ENCODE data around the gene LINGO3. TPM values are rescaled to one million over a fixed set of nuclear protein-coding genes. Genes with fewer than 3 reads are reported as not detected.
A peak's percentile ranks its signal among the peaks of the same experiment; 100 is the strongest.
"Not testable (repeated sequence)": the region's sequence is repeated elsewhere in the genome, so short reads cannot be mapped to it uniquely, and the experiment has no call there.

Gene LINGO3
- total RNA-seq: not detected
- polyA plus RNA-seq: 0.08 TPM

- 4% methylated on average over 63 of the region's 63 CpGs for WGBS
- peak within 1 kb of the TSS; percentile 27 for H3K4me3 ChIP-seq (ENCODE audit: low read depth, low read length)
These were observed at the start of gene LINGO3 for GRCh38 chr19:2308114-2308556. LINGO3 (minus strand) TSS chr19:2308154; CDS start chr19:2291776, 16,378 bp downstream.

GRCh38 chr19:2356036-2356646 lies 48.2 kb upstream of the LINGO3 start:
- Histone ChIP-seq H3K27ac (ENCODE audit: low read depth) (no peak overlapping the region), H3K4me3 (ENCODE audit: low read depth, low read length) (no peak overlapping the region), H3K4me1 (ENCODE audit: insufficient read depth) (no peaks in the 10 kb centered on the region), H3K36me3 (ENCODE audit: insufficient read depth) (peaks cover 2% of the 10 kb centered on the region)
- no peak for DNase-seq (ENCODE audit: extremely low spot score)
- WGBS: 79% methylated on average over 21 of the region's 21 CpGs

More at GRCh38 chr19:2308114-2308556, at the start of gene LINGO3:
- H3K27ac ChIP-seq (ENCODE audit: low read depth): no peak within 1 kb of the TSS
- no peaks in the 10 kb centered on the region for H3K4me1 ChIP-seq (ENCODE audit: insufficient read depth)
- H3K36me3 ChIP-seq (ENCODE audit: insufficient read depth): no peaks in the 10 kb centered on the region
- DNase-seq (ENCODE audit: extremely low spot score): no peak

- H3K4me3 ChIP-seq (ENCODE audit: low read depth, low read length): no peak overlapping the region
- H3K36me3 ChIP-seq (ENCODE audit: insufficient read depth): peaks cover 2% of the 10 kb centered on the region
- DNase-seq (ENCODE audit: extremely low spot score): no peak
- no peaks in the 10 kb centered on the region for H3K4me1 ChIP-seq (ENCODE audit: insufficient read depth)
- H3K27ac ChIP-seq (ENCODE audit: low read depth): no peak overlapping the region
- WGBS: 87% methylated on average over 24 of the region's 24 CpGs
These were observed 47.4 kb upstream of the LINGO3 start for GRCh38 chr19:2355168-2356035.

- H3K4me3 ChIP-seq (ENCODE audit: low read depth, low read length): no peak overlapping the region
- H3K36me3 ChIP-seq (ENCODE audit: insufficient read depth): peaks cover 2% of the 10 kb centered on the region
- H3K4me1 ChIP-seq (ENCODE audit: insufficient read depth): no peaks in the 10 kb centered on the region
- H3K27ac ChIP-seq (ENCODE audit: low read depth): no peak overlapping the region
- no peak for DNase-seq (ENCODE audit: extremely low spot score)
- WGBS: 89% methylated on average over 17 of the region's 17 CpGs
These were observed 46.7 kb upstream of the LINGO3 start for GRCh38 chr19:2354670-2355069.

- H3K4me1 ChIP-seq (ENCODE audit: insufficient read depth): no peaks in the 10 kb centered on the region
- no peak overlapping the region for H3K4me3 ChIP-seq (ENCODE audit: low read depth, low read length)
- no peak for DNase-seq (ENCODE audit: extremely low spot score)
- H3K27ac ChIP-seq (ENCODE audit: low read depth): no peak overlapping the region
- 91% methylated on average over 34 of the region's 34 CpGs for WGBS
- H3K36me3 ChIP-seq (ENCODE audit: insufficient read depth): peaks cover 2% of the 10 kb centered on the region
These were observed 46.1 kb upstream of the LINGO3 start for GRCh38 chr19:2353887-2354592.

- Histone ChIP-seq H3K4me1 (ENCODE audit: insufficient read depth) (no peaks in the 10 kb centered on the region), H3K27ac (ENCODE audit: low read depth) (no peak overlapping the region), H3K36me3 (ENCODE audit: insufficient read depth) (peaks cover 2% of the 10 kb centered on the region), H3K4me3 (ENCODE audit: low read depth, low read length) (no peak overlapping the region)
- WGBS: 92% methylated on average over 45 of the region's 45 CpGs
- DNase-seq (ENCODE audit: extremely low spot score): no peak
These were observed 45.4 kb upstream of the LINGO3 start for GRCh38 chr19:2353159-2353886.

- WGBS: 93% methylated on average over 24 of the region's 24 CpGs
- no peak for DNase-seq (ENCODE audit: extremely low spot score)
- Histone ChIP-seq H3K4me1 (ENCODE audit: insufficient read depth) (no peaks in the 10 kb centered on the region), H3K36me3 (ENCODE audit: insufficient read depth) (peaks cover 2% of the 10 kb centered on the region), H3K4me3 (ENCODE audit: low read depth, low read length) (no peak overlapping the region), H3K27ac (ENCODE audit: low read depth) (no peak overlapping the region)
These were observed 44.2 kb upstream of the LINGO3 start for GRCh38 chr19:2352121-2352520.

GRCh38 chr19:2351591-2351990 lies 43.6 kb upstream of the LINGO3 start:
- no peak for DNase-seq (ENCODE audit: extremely low spot score)
- H3K27ac ChIP-seq (ENCODE audit: low read depth): no peak overlapping the region
- no peak overlapping the region for H3K4me3 ChIP-seq (ENCODE audit: low read depth, low read length)
- H3K4me1 ChIP-seq (ENCODE audit: insufficient read depth): no peaks in the 10 kb centered on the region
- peaks cover 2% of the 10 kb centered on the region for H3K36me3 ChIP-seq (ENCODE audit: insufficient read depth)
- WGBS: 94% methylated on average over 28 of the region's 28 CpGs

GRCh38 chr19:2350656-2351055 lies 42.7 kb upstream of the LINGO3 start:
- no peak overlapping the region for H3K27ac ChIP-seq (ENCODE audit: low read depth)
- WGBS: 89% methylated on average over 16 of the region's 16 CpGs
- DNase-seq (ENCODE audit: extremely low spot score): no peak
- no peaks in the 10 kb centered on the region for H3K4me1 ChIP-seq (ENCODE audit: insufficient read depth)
- H3K36me3 ChIP-seq (ENCODE audit: insufficient read depth): peaks cover 2% of the 10 kb centered on the region
- H3K4me3 ChIP-seq (ENCODE audit: low read depth, low read length): no peak overlapping the region

GRCh38 chr19:2349818-2350217 lies 41.9 kb upstream of the LINGO3 start:
- 96% methylated on average over 24 of the region's 24 CpGs for WGBS
- not testable (repeated sequence) for H3K4me3 ChIP-seq (ENCODE audit: low read depth, low read length); DNase-seq (ENCODE audit: extremely low spot score); H3K27ac ChIP-seq (ENCODE audit: low read depth); H3K4me1 ChIP-seq (ENCODE audit: insufficient read depth); H3K36me3 ChIP-seq (ENCODE audit: insufficient read depth)

GRCh38 chr19:2345794-2346663 lies 38.1 kb upstream of the LINGO3 start:
- Histone ChIP-seq H3K4me3 (ENCODE audit: low read depth, low read length) (no peak overlapping the region), H3K36me3 (ENCODE audit: insufficient read depth) (no peaks in the 10 kb centered on the region), H3K27ac (ENCODE audit: low read depth) (no peak overlapping the region), H3K4me1 (ENCODE audit: insufficient read depth) (no peaks in the 10 kb centered on the region)
- 71% methylated on average over 25 of the region's 25 CpGs for WGBS
- no peak for DNase-seq (ENCODE audit: extremely low spot score)

- 97% methylated on average over 17 of the region's 17 CpGs for WGBS
- no peak overlapping the region for H3K27ac ChIP-seq (ENCODE audit: low read depth)
- no peak overlapping the region for H3K4me3 ChIP-seq (ENCODE audit: low read depth, low read length)
- DNase-seq (ENCODE audit: extremely low spot score): no peak
- H3K4me1 ChIP-seq (ENCODE audit: insufficient read depth): no peaks in the 10 kb centered on the region
- no peaks in the 10 kb centered on the region for H3K36me3 ChIP-seq (ENCODE audit: insufficient read depth)
These were observed 37.1 kb upstream of the LINGO3 start for GRCh38 chr19:2345076-2345475.
